ENCODE results near the gene POLR2E.

GRCh38 chr19:1136201-1136600 lies 41.0 kb upstream of the POLR2E start:
- TF ChIP-seq CTCF (IDR thresholded peaks at IDR 0.05), result no peak
- no peak for TF ChIP-seq POLR2A (IDR thresholded peaks at IDR 0.05)
